Activated CD4-positive, alpha-beta T cell treated with anti-CD3 and anti-CD28 coated beads for 36 hours (primary cell): ENCODE results near the gene LILRA6. TPM values are rescaled to one million over a fixed set of nuclear protein-coding genes. Genes with fewer than 3 reads are reported as not detected.

Experiments used
- microRNA-seq: library from miRNA; unstranded; fragments of <30 nt; microRNA quantifications from one replicate; pipeline ENCODE4 v1.2.0, GENCODE V29; 2021; ENCODE audit warnings: borderline replicate concordance
- total RNA-seq, 2 experiments: library from RNA; stranded (reverse); gene quantifications; one replicate each; pipeline ENCODE4 v1.2.3, GENCODE V29; 2021

LILRA6 gene
- total RNA-seq, 2 experiments from 2014 or later = not detected

Small RNAs within 50 kb of the gene (microRNA-seq; reads per million reads assigned to microRNA genes)
- not detected for gene MIR4752

Other genes with a start within 250 kb of the LILRA6 start
- gene VSTM1, start 178.9 kb downstream of the LILRA6 start, total RNA-seq = not detected
- not detected for gene TARM1, start 161.4 kb downstream of the LILRA6 start, total RNA-seq
- gene OSCAR, start 142.0 kb downstream of the LILRA6 start, total RNA-seq = under 1 TPM; 0.67 to 0.71 TPM
- 100 to 1,000 TPM in 1 of 2 experiments, 10 to 100 TPM in 1; 99.9 to 158 TPM for gene NDUFA3, start 139.9 kb downstream of the LILRA6 start, total RNA-seq
- 10 to 100 TPM; 28.5 to 39.3 TPM for gene TFPT, start 127.1 kb downstream of the LILRA6 start, total RNA-seq
- gene PRPF31, start 127.0 kb downstream of the LILRA6 start, total RNA-seq = 100 to 1,000 TPM in 1 of 2 experiments, 10 to 100 TPM in 1; 85.5 to 115 TPM
- 10 to 100 TPM; 61.0 to 93.8 TPM for gene CNOT3, start 105.0 kb downstream of the LILRA6 start, total RNA-seq
- 1 to 10 TPM; 3.5 to 3.6 TPM for gene LENG1, start 83.1 kb downstream of the LILRA6 start, total RNA-seq
- under 1 TPM; 0.39 to 0.55 TPM for gene TMC4, start 69.6 kb downstream of the LILRA6 start, total RNA-seq
- gene MBOAT7, start 53.2 kb downstream of the LILRA6 start, total RNA-seq = 10 to 100 TPM; 74.9 to 96.1 TPM
- 10 to 100 TPM in 1 of 2 experiments, 1 to 10 TPM in 1; 8.3 to 12.1 TPM for gene TSEN34, start 51.5 kb downstream of the LILRA6 start, total RNA-seq
- 1,000 to 10,000 TPM; 1,400 to 1,725 TPM for gene RPS9, start 41.9 kb downstream of the LILRA6 start, total RNA-seq
- gene LILRB3, start 19.8 kb downstream of the LILRA6 start, total RNA-seq = not detected
- not detected for gene LILRB5, start 14.5 kb upstream of the LILRA6 start, total RNA-seq
- gene LILRB2, start 38.3 kb upstream of the LILRA6 start, total RNA-seq = not detected
- gene LILRA5, start 70.4 kb upstream of the LILRA6 start, total RNA-seq = not detected
- gene LILRA4, start 96.4 kb upstream of the LILRA6 start, total RNA-seq = not detected
- 1 to 10 TPM; 3.5 to 4.7 TPM for gene LAIR1, start 122.1 kb upstream of the LILRA6 start, total RNA-seq
- gene TTYH1, start 172.7 kb upstream of the LILRA6 start, total RNA-seq = under 1 TPM; 0.19 to 0.59 TPM
- gene LENG8, start 206.4 kb upstream of the LILRA6 start, total RNA-seq = 100 to 1,000 TPM; 156 to 221 TPM
- 1 to 10 TPM; 5.0 to 5.1 TPM for gene LENG9, start 221.0 kb upstream of the LILRA6 start, total RNA-seq
- under 1 TPM in 1 of 2 experiments, not detected in 1; 0.55 TPM for gene CDC42EP5, start 230.5 kb upstream of the LILRA6 start, total RNA-seq